Heart right ventricle (tissue), 16 donors: ENCODE data around the gene ZFP69B. TPM values are rescaled to one million over a fixed set of nuclear protein-coding genes. Genes with fewer than 3 reads are reported as not detected.
A peak's percentile ranks its signal among the peaks of the same experiment; 100 is the strongest.

Source experiments
- ATAC-seq, 8 donors: fragments of 200-7000 bp; cut with Tn5 transposase; one replicate each; pipeline ENCODE4 v1.9.1; 2020; ENCODE audit warnings: mild to moderate bottlenecking in 8 of 8, moderate library complexity in 8 of 8, moderate number of reproducible peaks in 1 of 8
- DNase-seq, 2 donors: peaks; one replicate each; pipeline ENCODE4 v3.0.0-alpha.2; 2020
- H3K27ac ChIP-seq, 10 donors: fragments of 200-600 bp; sonication (generic) in 2 of 10; one replicate each; pipeline versions ENCODE4 v1.5.0 to v1.8.0; 2020 to 2022; ENCODE audit warnings: mild to moderate bottlenecking in 3 of 10
- H3K27me3 ChIP-seq, 7 donors: fragments of 200-600 bp; one replicate each; pipeline ENCODE4 v1.8.0; 2021 to 2022; ENCODE audit warnings: mild to moderate bottlenecking in 2 of 7
- H3K36me3 ChIP-seq, 9 donors: fragments of 200-600 bp; sonication (generic) in 1 of 9; one replicate each; pipeline versions ENCODE4 v1.5.0 to v1.8.0; 2020 to 2022; ENCODE audit warnings: mild to moderate bottlenecking in 2 of 9
- H3K4me1 ChIP-seq, 9 donors: fragments of 200-600 bp; sonication (generic) in 1 of 9; one replicate each; pipeline versions ENCODE4 v1.5.0 to v1.8.0; 2020 to 2022; ENCODE audit warnings: mild to moderate bottlenecking in 4 of 9
- H3K4me3 ChIP-seq, 10 donors: fragments of 200-600 bp; sonication (generic) in 2 of 10; one replicate each; pipeline versions ENCODE4 v1.5.0 to v1.8.0; 2020 to 2022; ENCODE audit warnings: mild to moderate bottlenecking in 7 of 10, moderate library complexity in 2 of 10
- H3K9me3 ChIP-seq, 11 donors: fragments of 200-600 bp in 10 of 11; sonication (generic) in 2 of 11; one replicate each; pipeline versions ENCODE4 v1.5.0 to v1.8.0; 2013 to 2022; ENCODE audit warnings: mild to moderate bottlenecking in 2 of 11, control low read depth in 1 of 11, moderate library complexity in 1 of 11
- WGBS, 2 donors: extraction: QIAGEN DNeasy Blood & Tissue Kit; methylation state at CpG; one replicate each; pipeline ENCODE4 v1.1.7; 2013; ENCODE audit warnings: inconsistent platforms in 1 of 2; 5-methylcytosine and 5-hydroxymethylcytosine counted together
- intact Hi-C, 10 donors: fragments of 100-400 bp; cut with DNase I; formaldehyde crosslinking; loops; one replicate each; pipeline versions ENCODE4 v1.11.1 to v1.14.2; 2022
- polyA plus RNA-seq, 2 donors: library from polyadenylated mRNA; stranded (reverse); fragments of 200-250 nt; gene quantifications; one replicate each; pipeline ENCODE4 v1.2.3, GENCODE V29; 2013
- total RNA-seq, 10 donors: library from RNA; stranded (reverse); fragmentation: NEBNext Ultra II Directional in 3 of 10; extraction: Animal tissue kit (Norgen Biotek cat#: 25700) in 3 of 10; gene quantifications; one replicate each; pipeline versions ENCODE4 v1.2.1 to v1.2.4, GENCODE V29; 2021 to 2023
- TF ChIP-seq, protein P1 (sequence below), 9 donors: fragments of 200-600 bp; sonication (generic) in 2 of 9; IDR thresholded peaks; one replicate each; pipeline versions ENCODE4 v1.5.0 to v1.8.0; 2021 to 2022; ENCODE audit warnings: antibody characterized with exemption in 9 of 9, mild to moderate bottlenecking in 5 of 9, moderate library complexity in 1 of 9
- donor health status: Arrhythmogenic right ventricular cardiomyopathy.
- donor health status: ischemic (EF 13 %, LVEDD 7.1; RV severe dilation, severe dysfunction).
- donor health status: healthy with polysubstance abuse.
- donor health status: DM: no; HTN: yes; CAD: no.
- donor health status: DM: no; HTN: no; CAD: no.
- donor health status: ischemic (EF 25% LVEDD 6.9; RV normal size, moderate dysfunction).
- donor health status: ischemic (EF 25% LVEDD 5.7; RV mildly dilated, moderate dysfunction).
- donor health status: healthy.
- donor health status: DM: yes; HTN: yes; CAD: no.
- donor health status: Ischemic cardiomyopathy.
- donor health status: ischemic (EF 35%, LVEDD 5.7; RV mildly dilated, moderate dysfunction).
- donor health status: nonischemic (EF 11% LVEDD 7.7; RV severe dilation, severe dysfunction).
- donor health status: DM: yes; HTN: yes; CAD: no.
- donor health status: PGD.
- donor health status: ischemic (EF 29% LVEDD 5.4; RV normal size, mild dysfunction).
- donor health status: nonischemic (EF 23%, LVEDD 6.1; RV moderate dilation, normal function).

Gene ZFP69B
- total and polyA plus RNA-seq, 12 donors, result 0.37 to 2.2 (median 1.0) TPM

DNA sequence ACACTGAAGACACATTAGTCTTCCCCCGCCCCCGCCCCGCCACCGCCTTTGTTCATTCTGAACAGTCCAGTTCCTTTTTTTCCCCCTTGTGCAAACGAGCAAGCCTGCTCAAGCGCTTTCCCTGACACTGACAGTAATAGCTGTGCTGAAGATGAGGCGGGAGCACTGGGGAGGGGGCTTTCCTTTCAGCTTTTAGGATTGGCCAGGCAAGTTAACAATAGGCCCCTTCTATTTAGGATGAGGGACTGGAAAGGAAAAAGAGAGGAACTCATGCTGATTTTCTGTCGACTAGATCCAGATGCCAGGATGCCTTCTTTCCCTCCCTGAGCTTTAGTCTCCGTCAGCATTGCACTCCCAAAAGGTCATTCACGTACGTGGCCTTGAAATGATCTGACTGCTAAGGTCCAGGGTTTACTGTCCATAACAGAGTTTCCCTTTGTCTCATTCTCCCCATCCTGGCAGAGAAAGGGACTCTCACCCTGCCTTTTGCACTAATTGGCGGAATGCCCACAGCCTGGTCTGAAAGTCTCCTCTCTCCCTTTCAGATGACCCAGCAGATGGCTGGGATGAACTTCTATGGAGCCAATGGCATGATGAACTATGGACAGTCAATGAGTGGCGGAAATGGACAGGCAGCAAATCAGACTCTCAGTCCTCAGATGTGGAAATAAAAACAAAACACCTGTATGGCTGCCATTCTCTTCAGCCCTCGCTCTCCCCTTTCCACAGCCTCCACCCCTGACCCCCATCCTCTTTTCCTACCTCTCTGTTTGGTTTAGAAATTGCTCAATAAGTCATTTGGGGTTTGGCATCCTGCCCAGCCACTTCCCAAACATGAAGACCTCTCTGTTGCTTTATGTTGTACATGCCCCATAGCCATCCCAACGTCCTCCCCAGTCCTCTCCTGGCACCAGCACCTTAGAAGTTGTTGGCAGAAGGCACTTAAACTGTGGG is 28.6 kb upstream of the ZFP69B start:
- ATAC-seq, result peak in 5 of 8 donors; percentile 12 to 41 (median 25)

DNA sequence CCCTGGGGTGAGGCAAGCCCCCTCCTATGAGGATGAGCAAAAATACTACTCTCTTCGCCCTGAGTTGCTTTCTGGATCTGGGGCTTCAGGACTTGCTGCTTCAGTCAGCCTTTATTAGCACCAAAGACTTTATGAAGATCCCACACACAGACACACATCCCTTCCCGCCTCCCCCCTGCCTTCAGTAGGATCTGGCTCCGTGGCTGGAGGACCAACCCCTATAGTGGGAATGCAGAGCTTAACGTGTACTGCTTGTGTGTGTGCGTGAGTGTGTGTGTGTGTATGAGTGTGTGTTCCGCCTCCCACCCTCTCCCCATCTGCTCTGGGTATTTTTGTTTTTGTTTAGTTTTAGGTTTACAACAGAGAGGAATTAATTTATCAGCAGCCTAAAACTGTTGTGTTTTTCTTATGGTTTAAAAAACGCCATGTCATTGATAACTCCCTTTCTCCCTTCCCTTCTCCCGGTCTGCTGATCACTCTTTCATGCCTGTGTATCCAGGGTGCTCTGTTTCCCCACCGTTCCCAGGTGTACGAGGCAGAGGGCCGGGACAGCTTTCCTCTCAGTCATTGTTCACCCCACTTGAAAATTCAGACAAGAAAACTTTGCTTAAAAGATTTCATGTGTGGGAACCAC is 27.5 kb upstream of the ZFP69B start:
- Histone ChIP-seq H3K36me3 (peaks cover 0 to 64% (median 7%) of the 10 kb centered on the region in 9 donors), H3K27ac (peak overlapping the region in 4 of 10 donors; percentile 45 to 73 (median 58)), H3K27me3 (no peaks in the 10 kb centered on the region), H3K4me3 (no peak overlapping the region), H3K9me3 (no peaks in the 10 kb centered on the region), H3K4me1 (peaks cover 0 to 41% (median 8%) of the 10 kb centered on the region in 9 donors)
- ATAC-seq, result peak in 3 of 8 donors; percentile 4 to 39 (median 11)
- WGBS, 2 donors, result 82 to 89% methylated on average over 11 of the region's 11 CpGs
- intact Hi-C loops, result no loop called here
- no peak for DNase-seq
- TF ChIP-seq, protein P1, sequence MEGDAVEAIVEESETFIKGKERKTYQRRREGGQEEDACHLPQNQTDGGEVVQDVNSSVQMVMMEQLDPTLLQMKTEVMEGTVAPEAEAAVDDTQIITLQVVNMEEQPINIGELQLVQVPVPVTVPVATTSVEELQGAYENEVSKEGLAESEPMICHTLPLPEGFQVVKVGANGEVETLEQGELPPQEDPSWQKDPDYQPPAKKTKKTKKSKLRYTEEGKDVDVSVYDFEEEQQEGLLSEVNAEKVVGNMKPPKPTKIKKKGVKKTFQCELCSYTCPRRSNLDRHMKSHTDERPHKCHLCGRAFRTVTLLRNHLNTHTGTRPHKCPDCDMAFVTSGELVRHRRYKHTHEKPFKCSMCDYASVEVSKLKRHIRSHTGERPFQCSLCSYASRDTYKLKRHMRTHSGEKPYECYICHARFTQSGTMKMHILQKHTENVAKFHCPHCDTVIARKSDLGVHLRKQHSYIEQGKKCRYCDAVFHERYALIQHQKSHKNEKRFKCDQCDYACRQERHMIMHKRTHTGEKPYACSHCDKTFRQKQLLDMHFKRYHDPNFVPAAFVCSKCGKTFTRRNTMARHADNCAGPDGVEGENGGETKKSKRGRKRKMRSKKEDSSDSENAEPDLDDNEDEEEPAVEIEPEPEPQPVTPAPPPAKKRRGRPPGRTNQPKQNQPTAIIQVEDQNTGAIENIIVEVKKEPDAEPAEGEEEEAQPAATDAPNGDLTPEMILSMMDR (IDR thresholded peaks at IDR 0.05), result no peak

More for the DNA sequence above, 28.6 kb upstream of the ZFP69B start:
- Histone ChIP-seq H3K4me3 (no peak overlapping the region), H3K9me3 (no peaks in the 10 kb centered on the region), H3K27me3 (no peaks in the 10 kb centered on the region), H3K36me3 (peaks cover 0 to 75% (median 10%) of the 10 kb centered on the region in 9 donors), H3K27ac (peak overlapping the region in 1 of 10 donors; percentile 73), H3K4me1 (peaks cover 0 to 41% (median 8%) of the 10 kb centered on the region in 9 donors)
- TF ChIP-seq, protein P1 (IDR thresholded peaks at IDR 0.05), result no peak
- 72 to 79% methylated on average over 15 of the region's 15 CpGs for WGBS, 2 donors
- DNase-seq, result no peak
- intact Hi-C loops, result no loop called here

DNA sequence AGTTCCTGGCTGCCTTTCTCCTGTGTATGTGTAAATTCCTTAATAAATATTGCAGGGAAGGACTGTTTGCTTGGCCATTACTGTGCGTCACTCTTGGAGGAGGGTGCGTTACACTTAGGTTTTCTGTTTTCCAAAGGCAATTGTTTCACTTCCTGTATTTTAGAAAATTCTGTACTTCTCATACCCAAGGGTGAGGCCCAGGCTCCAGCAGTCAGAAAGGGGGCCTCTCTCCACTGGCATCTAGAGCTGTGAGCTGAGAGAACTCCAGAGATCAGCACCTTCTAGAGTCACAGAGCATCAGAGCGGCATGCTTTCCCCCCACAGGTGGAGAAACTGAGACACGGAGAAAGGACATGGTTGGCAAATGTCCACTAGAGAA is 27.0 kb upstream of the ZFP69B start:
- DNase-seq (no peak), ATAC-seq (peak in 7 of 8 donors; percentile 35 to 54 (median 48))
- Histone ChIP-seq H3K4me1 (peaks cover 0 to 41% (median 8%) of the 10 kb centered on the region in 9 donors), H3K36me3 (peaks cover 0 to 59% (median 7%) of the 10 kb centered on the region in 9 donors), H3K9me3 (no peaks in the 10 kb centered on the region), H3K27me3 (no peaks in the 10 kb centered on the region), H3K4me3 (no peak overlapping the region), H3K27ac (peak overlapping the region in 6 of 10 donors; percentile 36 to 73 (median 51))
- 84 to 89% methylated on average over 4 of the region's 4 CpGs for WGBS, 2 donors
- intact Hi-C loops, result no loop called here
- TF ChIP-seq, protein P1 (IDR thresholded peaks at IDR 0.05), result no peak

DNA sequence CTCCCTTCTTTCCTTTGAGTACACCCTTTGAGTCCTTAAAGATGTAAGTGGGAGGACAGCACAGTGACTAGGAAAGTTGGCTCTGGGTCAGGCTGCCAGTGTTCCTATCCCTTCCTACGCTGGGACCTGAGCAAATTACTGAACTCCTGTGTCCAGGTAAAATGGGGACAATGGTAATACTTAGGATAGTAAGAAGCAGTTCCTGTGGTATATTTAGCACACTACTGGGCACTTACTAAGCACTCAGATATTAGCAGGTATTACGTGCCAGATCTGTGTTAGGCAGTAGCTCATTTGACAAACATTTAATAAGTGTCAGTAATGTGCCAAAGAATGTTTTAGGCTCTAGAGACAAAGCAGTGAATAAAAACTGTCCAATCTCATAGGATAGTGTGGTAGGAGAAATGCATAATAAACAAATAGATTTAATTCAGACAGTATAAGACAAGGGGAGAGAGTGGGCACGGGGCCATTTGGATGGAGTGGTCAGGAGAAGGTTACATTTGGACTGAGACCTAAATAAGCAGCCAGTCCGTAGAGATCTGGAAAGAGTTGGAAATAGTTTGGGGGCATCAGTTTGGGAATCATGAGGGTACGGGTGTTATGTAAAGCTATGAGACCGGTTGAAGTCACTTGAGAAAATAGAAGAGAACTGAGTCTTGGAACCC is 26.2 kb upstream of the ZFP69B start:
- TF ChIP-seq, protein P1 (IDR thresholded peaks at IDR 0.05), result no peak
- Histone ChIP-seq H3K4me1 (peaks cover 0 to 41% (median 8%) of the 10 kb centered on the region in 9 donors), H3K4me3 (no peak overlapping the region), H3K27ac (peak overlapping the region in 5 of 10 donors; percentile 36 to 60 (median 56)), H3K27me3 (no peaks in the 10 kb centered on the region), H3K36me3 (peaks cover 0 to 51% (median 3%) of the 10 kb centered on the region in 9 donors), H3K9me3 (no peaks in the 10 kb centered on the region)
- intact Hi-C loops, result no loop called here
- peak in 7 of 8 donors; percentile 58 to 87 (median 75) for ATAC-seq
- 54 to 63% methylated on average over 6 of the region's 6 CpGs for WGBS, 2 donors
- no peak for DNase-seq
